ENCODE results near the gene KSR1.

GRCh38 chr17:27540318-27541101 is 84.3 kb downstream of the KSR1 start:
- TF ChIP-seq CTCF (conservative IDR thresholded peaks at IDR 0.05; ENCODE audit: low read depth, low read length) (no peak), EZH2 (IDR thresholded peaks at IDR 0.05; ENCODE audit: borderline replicate concordance, low read depth, low read length, poor library complexity, severe bottlenecking) (no peak)
